GM23338 (cell line): ENCODE data around the gene GPRIN2. TPM values are rescaled to one million over a fixed set of nuclear protein-coding genes. Genes with fewer than 3 reads are reported as not detected.

Experiments
- ATAC-seq: fragments of 200-7000 bp; cut with Tn5 transposase; 3 replicates; pipeline ENCODE4 v1.9.1; 2020
- DNase-seq: peaks from one replicate; pipeline ENCODE4 v3.0.0-alpha.2; 2015; ENCODE audit warnings: low spot score
- H2AFZ ChIP-seq: fragments of 200-600 bp; sonication (generic); 2 replicates; pipeline ENCODE4 v1.8.0; 2016; ENCODE audit warnings: antibody characterized with exemption, mild to moderate bottlenecking, moderate library complexity
- H3F3A ChIP-seq: fragments of 200-600 bp; sonication (generic); replicated peaks from 2 replicates; pipeline ENCODE4 v1.8.0; 2017; ENCODE audit warnings: antibody characterized with exemption, mixed run types, low read depth
- H3K27ac ChIP-seq: fragments of 200-600 bp; sonication (generic); 2 replicates; pipeline ENCODE4 v1.6.1; 2016; ENCODE audit warnings: low read depth
- H3K27me3 ChIP-seq: fragments of 200-600 bp; sonication (generic); 2 replicates; pipeline ENCODE4 v1.8.0; 2016; ENCODE audit warnings: mild to moderate bottlenecking, mixed run types, moderate library complexity; ENCODE audit not compliant: insufficient read depth
- H3K36me3 ChIP-seq: fragments of 200-600 bp; sonication (generic); 2 replicates; pipeline ENCODE4 v1.8.0; 2016; ENCODE audit warnings: mild to moderate bottlenecking; ENCODE audit not compliant: insufficient read depth
- H3K4me1 ChIP-seq: fragments of 200-600 bp; sonication (generic); 2 replicates; pipeline ENCODE4 v1.8.0; 2016; ENCODE audit warnings: mild to moderate bottlenecking, moderate library complexity; ENCODE audit not compliant: insufficient read depth
- H3K4me2 ChIP-seq: fragments of 200-600 bp; sonication (generic); 2 replicates; pipeline ENCODE4 v1.7.1; 2017; ENCODE audit warnings: mixed run types
- H3K4me3 ChIP-seq: fragments of 200-600 bp; sonication (generic); 2 replicates; pipeline ENCODE4 v1.6.1; 2016; ENCODE audit warnings: mixed run types
- H3K79me2 ChIP-seq: fragments of 200-600 bp; sonication (generic); replicated peaks from 2 replicates; pipeline ENCODE4 v1.8.0; 2017; ENCODE audit warnings: mild to moderate bottlenecking; ENCODE audit not compliant: insufficient read depth
- H3K9me2 ChIP-seq: fragments of 200-600 bp; sonication (generic); 2 replicates; pipeline ENCODE4 v1.8.0; 2017; ENCODE audit not compliant: insufficient read depth
- H4K20me1 ChIP-seq: fragments of 200-600 bp; sonication (generic); replicated peaks from 2 replicates; pipeline ENCODE4 v1.8.0; 2017; ENCODE audit warnings: mild to moderate bottlenecking; ENCODE audit not compliant: insufficient read depth
- H3K27ac Mint-ChIP-seq: 2 replicates; pipeline ENCODE4 v1.8.0; 2020; ENCODE audit warnings: inconsistent platforms, mild to moderate bottlenecking, moderate library complexity, mixed read lengths
- H3K27me3 Mint-ChIP-seq: 3 replicates; pipeline ENCODE4 v1.8.0; 2022; ENCODE audit warnings: low read depth, mild to moderate bottlenecking, moderate library complexity, mixed read lengths, inconsistent platforms; ENCODE audit not compliant: insufficient read depth, poor library complexity
- H3K36me3 Mint-ChIP-seq: 3 replicates; pipeline ENCODE4 v1.8.0; 2021; ENCODE audit warnings: low read depth, mild to moderate bottlenecking, inconsistent platforms, moderate library complexity, mixed read lengths
- H3K4me1 Mint-ChIP-seq: 3 replicates; pipeline ENCODE4 v1.8.0; 2020; ENCODE audit warnings: mild to moderate bottlenecking, inconsistent platforms, mixed read lengths
- H3K4me3 Mint-ChIP-seq: 3 replicates; pipeline ENCODE4 v1.8.0; 2021; ENCODE audit warnings: moderate library complexity, mild to moderate bottlenecking, inconsistent platforms, mixed read lengths
- H3K9me3 Mint-ChIP-seq: 3 replicates; pipeline ENCODE4 v1.8.0; 2020; ENCODE audit warnings: moderate library complexity, mild to moderate bottlenecking, inconsistent platforms, mixed read lengths
- CREB1 ChIP-seq: fragments of 250-450 bp; sonication (Bioruptor Pico); IDR thresholded peaks from 2 replicates; pipeline ENCODE4 v1.5.0; 2020; ENCODE audit warnings: low read depth, mild to moderate bottlenecking, moderate library complexity
- CTCF ChIP-seq, 2 experiments: fragments of 200-600 bp in 1 of 2; sonication (generic) in 1 of 2; conservative IDR thresholded peaks; 2 replicates each; pipeline versions ENCODE4 v1.5.1 to v1.6.1; 2016 to 2017; ENCODE audit warnings: antibody characterized with exemption in 2 of 2, low read depth in 2 of 2, mild to moderate bottlenecking in 2 of 2, moderate library complexity in 1 of 2
- ETS1 ChIP-seq: IDR thresholded peaks from 2 replicates; pipeline ENCODE4 v1.6.1; 2016; ENCODE audit warnings: antibody characterized with exemption
- EZH2 ChIP-seq: fragments of 200-600 bp; sonication (generic); IDR thresholded peaks from one replicate; pipeline ENCODE4 v1.8.0; 2017; ENCODE audit warnings: antibody characterized with exemption, mild to moderate bottlenecking, low read depth; ENCODE audit not compliant: unreplicated experiment
- EZH2phosphoT487 ChIP-seq: fragments of 200-600 bp; sonication (generic); IDR thresholded peaks from one replicate; pipeline ENCODE4 v1.8.1; 2018; ENCODE audit warnings: antibody characterized with exemption; ENCODE audit not compliant: unreplicated experiment
- JUNB ChIP-seq: IDR thresholded peaks from one replicate; pipeline ENCODE4 v1.6.1; 2016; ENCODE audit warnings: antibody characterized with exemption; ENCODE audit not compliant: unreplicated experiment
- NANOG ChIP-seq: IDR thresholded peaks from 2 replicates; pipeline ENCODE4 v1.6.1; 2016; ENCODE audit warnings: antibody characterized with exemption, borderline replicate concordance
- POLR2AphosphoS5 ChIP-seq: IDR thresholded peaks from 2 replicates; pipeline ENCODE4 v1.6.1; 2016; ENCODE audit warnings: antibody characterized with exemption, low read depth
- REST ChIP-seq: IDR thresholded peaks from one replicate; pipeline ENCODE4 v1.6.1; 2018; ENCODE audit warnings: antibody characterized with exemption; ENCODE audit not compliant: unreplicated experiment
- STAT1 ChIP-seq: IDR thresholded peaks from one replicate; pipeline ENCODE4 v1.6.1; 2016; ENCODE audit warnings: antibody characterized with exemption; ENCODE audit not compliant: unreplicated experiment
- ZNF114 ChIP-seq: fragments of 250-450 bp; sonication (Bioruptor Pico); IDR thresholded peaks from 2 replicates; pipeline ENCODE4 v1.5.0; 2020; ENCODE audit warnings: mild to moderate bottlenecking, moderate library complexity
- ZNF331 ChIP-seq: fragments of 250-450 bp; sonication (Bioruptor Pico); IDR thresholded peaks from 2 replicates; pipeline ENCODE4 v1.5.0; 2020; ENCODE audit warnings: low read depth, mild to moderate bottlenecking, moderate library complexity
- ZNF462 ChIP-seq: fragments of 250-450 bp; sonication (Bioruptor Pico); IDR thresholded peaks from 2 replicates; pipeline ENCODE4 v1.5.0; 2020; ENCODE audit warnings: mild to moderate bottlenecking, moderate library complexity
- polyA plus RNA-seq: library from polyadenylated mRNA; unstranded; fragments of >200 nt; fragmentation: Nextera tagmentation; extraction: Ambion mirVana; gene quantifications from 2 replicates; pipeline ENCODE4 v1.2.1, GENCODE V29; 2016
- total RNA-seq: library from RNA; depleted of rRNA; stranded (reverse); fragments of >200 nt; shearing (Covaris generic); gene quantifications from 2 replicates; pipeline ENCODE4 v1.2.3, GENCODE V29; 2014

Gene GPRIN2
- total and polyA plus RNA-seq, 2 experiments from 2014 or later, result 2.9 to 28.5 TPM

GRCh38 chr10:46545861-46546590 is 10.4 kb downstream of the GPRIN2 start:
- H3K79me2 ChIP-seq, result no peaks in the 10 kb centered on the region
- no peak overlapping the region for H3K27ac ChIP-seq
- peaks cover 3% of the 10 kb centered on the region; the same call in 1 of the 3 replicates for H3K36me3 Mint-ChIP-seq
- peaks cover 13% of the 10 kb centered on the region for H3K4me1 Mint-ChIP-seq
- DNase-seq (no peak), ATAC-seq (no peak)
- H3K4me2 ChIP-seq, result no peak overlapping the region
- H3K4me1 ChIP-seq, result peaks cover 24% of the 10 kb centered on the region
- H2AFZ ChIP-seq, result no peak overlapping the region
- peaks cover 7% of the 10 kb centered on the region; the same call in 1 of the 2 replicates for H3K9me2 ChIP-seq
- H3K9me3 Mint-ChIP-seq, result no peaks in the 10 kb centered on the region
- H3K36me3 ChIP-seq, result no peaks in the 10 kb centered on the region; the same call in 1 of the 2 replicates
- H3K4me3 Mint-ChIP-seq, result no peak overlapping the region
- TF ChIP-seq REST (no peak), STAT1 (no peak), JUNB (no peak), ETS1 (no peak), ZNF462 (no peak), POLR2AphosphoS5 (no peak), ZNF114 (CRISPR knock-in tag) (no peak), EZH2phosphoT487 (no peak), ZNF331 (CRISPR knock-in tag) (no peak), NANOG (no peak), CTCF (conservative IDR thresholded peaks at IDR 0.05; ENCODE audit: low read depth in 2 of 2) (no peak), CREB1 (CRISPR knock-in tag) (no peak), EZH2 (no peak)
- H3K4me3 ChIP-seq, result no peak overlapping the region
- no peak overlapping the region for H3K27ac Mint-ChIP-seq
- no peaks in the 10 kb centered on the region for H3K27me3 ChIP-seq
- peaks cover 8% of the 10 kb centered on the region for H3K27me3 Mint-ChIP-seq
- peaks cover 8% of the 10 kb centered on the region for H4K20me1 ChIP-seq
- H3F3A ChIP-seq, result 0 out of 2 replicates have a peak, but pooled peaks cover 3% of the 10 kb centered on the region
